PC-3 (cell line): ENCODE measurements around the gene PQBP1. TPM values are rescaled to one million over a fixed set of nuclear protein-coding genes. Genes with fewer than 3 reads are reported as not detected.

Experiments used
- ATAC-seq: fragments of 200-7000 bp; cut with Tn5 transposase; 2 replicates; pipeline ENCODE4 v1.9.1; 2020; ENCODE audit warnings: mild to moderate bottlenecking, moderate library complexity
- BruUV-seq: library from RNA; stranded (reverse); fragments of 400-500 nt; replicated peaks from 2 replicates; lab custom pipeline; 2021; lab: Mats Ljungman, UMichigan
- CTCF ChIA-PET: fragments of 300-600 bp; sonication (Branson Sonifier 250); formaldehyde crosslinking; loops from one replicate; lab custom pipeline; 2022; ENCODE audit warnings: antibody characterized with exemption; lab: Charles Lee
- POLR2A ChIA-PET: fragments of 300-600 bp; sonication (Branson Sonifier 250); formaldehyde crosslinking; loops from one replicate; lab custom pipeline; 2022; ENCODE audit warnings: antibody characterized with exemption; ENCODE audit not compliant: unreplicated experiment; lab: Charles Lee
- DNase-seq: peaks from one replicate; pipeline ENCODE4 v3.0.0-alpha.2; 2015
- H2AFZ ChIP-seq: fragments of 300-600 bp; sonication (generic); 2 replicates; pipeline ENCODE4 v1.6.0; 2016; ENCODE audit warnings: antibody characterized with exemption, low read length
- H3F3A ChIP-seq: fragments of 300-600 bp; sonication (generic); one replicate; pipeline ENCODE4 v1.6.0; 2017; ENCODE audit warnings: antibody characterized with exemption, low read length, control low read depth, mild to moderate bottlenecking; ENCODE audit not compliant: unreplicated experiment
- H3K27ac ChIP-seq: fragments of 300-600 bp; sonication (generic); 2 replicates; pipeline ENCODE4 v1.5.1; 2016; ENCODE audit warnings: mild to moderate bottlenecking, low read length
- H3K27me3 ChIP-seq: fragments of 300-600 bp; sonication (generic); 2 replicates; pipeline ENCODE4 v1.6.1; 2016; ENCODE audit warnings: low read length, mixed read lengths
- H3K36me3 ChIP-seq: fragments of 300-600 bp; sonication (generic); 2 replicates; pipeline ENCODE4 v1.6.1; 2016; ENCODE audit warnings: low read depth, mixed run types, low read length, mixed read lengths
- H3K4me1 ChIP-seq: fragments of 300-600 bp; sonication (generic); 2 replicates; pipeline ENCODE4 v1.5.1; 2016; ENCODE audit warnings: low read length; ENCODE audit not compliant: insufficient read depth
- H3K4me2 ChIP-seq: fragments of 300-600 bp; sonication (generic); 2 replicates; pipeline ENCODE4 v1.6.0; 2016; ENCODE audit warnings: low read length
- H3K4me3 ChIP-seq: fragments of 300-600 bp; sonication (generic); 2 replicates; pipeline ENCODE4 v1.5.1; 2016; ENCODE audit warnings: mild to moderate bottlenecking, low read length, mixed read lengths
- H3K79me2 ChIP-seq: fragments of 300-600 bp; sonication (generic); 2 replicates; pipeline ENCODE4 v1.6.1; 2017; ENCODE audit warnings: low read length, mixed read lengths
- H3K9ac ChIP-seq: fragments of 300-600 bp; sonication (generic); 2 replicates; pipeline ENCODE4 v1.6.0; 2016; ENCODE audit warnings: mild to moderate bottlenecking, low read length
- H3K9me2 ChIP-seq: fragments of 300-600 bp; sonication (generic); replicated peaks from 2 replicates; pipeline ENCODE4 v1.6.1; 2016; ENCODE audit warnings: mixed run types, low read length, mixed read lengths
- H3K9me3 ChIP-seq: fragments of 300-600 bp; sonication (generic); 2 replicates; pipeline ENCODE4 v1.6.1; 2016; ENCODE audit warnings: low read length, mixed read lengths
- H4K20me1 ChIP-seq: fragments of 300-600 bp; sonication (generic); 2 replicates; pipeline ENCODE4 v1.6.1; 2016; ENCODE audit warnings: low read length, mixed read lengths
- EZH2 ChIP-seq: fragments of 300-600 bp; sonication (generic); IDR thresholded peaks from one replicate; pipeline ENCODE4 v1.6.1; 2017; ENCODE audit warnings: antibody characterized with exemption, mild to moderate bottlenecking, low read length; ENCODE audit not compliant: unreplicated experiment
- EZH2phosphoT487 ChIP-seq: fragments of 300-600 bp; sonication (generic); IDR thresholded peaks from 2 replicates; pipeline ENCODE4 v1.6.1; 2018; ENCODE audit warnings: mild to moderate bottlenecking, antibody characterized with exemption, low read length, borderline replicate concordance
- intact Hi-C: fragments of 100-400 bp; cut with micrococcal nuclease; formaldehyde crosslinking; loops from 2 replicates; pipeline ENCODE4 v1.9.0; 2023
- total RNA-seq: library from RNA; depleted of rRNA; stranded (reverse); fragments of >200 nt; gene quantifications from 2 replicates; pipeline ENCODE4 v1.2.3, GENCODE V29; 2014
- TF ChIP-seq, protein P1 (sequence below): fragments of 300-600 bp; sonication (generic); conservative IDR thresholded peaks from 2 replicates; pipeline ENCODE4 v1.5.1; 2017; ENCODE audit warnings: antibody characterized with exemption, low read depth, mild to moderate bottlenecking, low read length

PQBP1 gene
- total RNA-seq, 1 experiment from 2014 or later, result 189 TPM

DNA sequence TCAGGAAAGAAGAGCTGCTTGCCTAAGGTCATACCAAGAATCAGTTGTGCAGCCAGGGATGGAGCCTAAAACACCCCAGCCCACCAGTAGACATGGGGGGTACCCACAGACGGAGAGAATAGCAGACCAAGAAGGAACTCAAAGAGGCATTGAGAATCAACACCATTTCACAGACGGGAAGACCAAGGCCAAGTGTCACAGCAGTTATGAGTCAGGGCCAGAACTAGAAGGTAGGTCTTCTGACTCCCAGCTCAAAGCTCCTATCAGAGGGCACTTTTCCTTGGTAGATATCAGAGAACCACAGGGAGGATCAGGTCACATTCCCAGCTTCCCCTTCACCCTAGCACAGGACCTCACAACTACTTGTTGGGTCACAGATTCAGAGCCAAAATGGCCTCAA, 45.2 kb downstream of the PQBP1 start:
- H3F3A ChIP-seq, result no peaks in the 10 kb centered on the region
- H3K79me2 ChIP-seq, result peaks cover 17% of the 10 kb centered on the region
- no peak overlapping the region for H3K27ac ChIP-seq
- no peak overlapping the region for H3K4me2 ChIP-seq
- no TSS peak for BruUV-seq
- H3K4me1 ChIP-seq, result no peaks in the 10 kb centered on the region
- no peaks in the 10 kb centered on the region for H3K9me3 ChIP-seq
- no peak overlapping the region for H2AFZ ChIP-seq
- H4K20me1 ChIP-seq, result no peaks in the 10 kb centered on the region
- H3K9ac ChIP-seq, result no peak overlapping the region
- intact Hi-C loops, result no loop called here
- no peak for DNase-seq
- no peak overlapping the region for H3K4me3 ChIP-seq
- H3K27me3 ChIP-seq, result no peaks in the 10 kb centered on the region
- TF ChIP-seq, protein P1, sequence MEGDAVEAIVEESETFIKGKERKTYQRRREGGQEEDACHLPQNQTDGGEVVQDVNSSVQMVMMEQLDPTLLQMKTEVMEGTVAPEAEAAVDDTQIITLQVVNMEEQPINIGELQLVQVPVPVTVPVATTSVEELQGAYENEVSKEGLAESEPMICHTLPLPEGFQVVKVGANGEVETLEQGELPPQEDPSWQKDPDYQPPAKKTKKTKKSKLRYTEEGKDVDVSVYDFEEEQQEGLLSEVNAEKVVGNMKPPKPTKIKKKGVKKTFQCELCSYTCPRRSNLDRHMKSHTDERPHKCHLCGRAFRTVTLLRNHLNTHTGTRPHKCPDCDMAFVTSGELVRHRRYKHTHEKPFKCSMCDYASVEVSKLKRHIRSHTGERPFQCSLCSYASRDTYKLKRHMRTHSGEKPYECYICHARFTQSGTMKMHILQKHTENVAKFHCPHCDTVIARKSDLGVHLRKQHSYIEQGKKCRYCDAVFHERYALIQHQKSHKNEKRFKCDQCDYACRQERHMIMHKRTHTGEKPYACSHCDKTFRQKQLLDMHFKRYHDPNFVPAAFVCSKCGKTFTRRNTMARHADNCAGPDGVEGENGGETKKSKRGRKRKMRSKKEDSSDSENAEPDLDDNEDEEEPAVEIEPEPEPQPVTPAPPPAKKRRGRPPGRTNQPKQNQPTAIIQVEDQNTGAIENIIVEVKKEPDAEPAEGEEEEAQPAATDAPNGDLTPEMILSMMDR, result no peak
- TF ChIP-seq EZH2phosphoT487, result no peak
- TF ChIP-seq EZH2, result no peak
- no peak for ATAC-seq
- H3K36me3 ChIP-seq, result no peaks in the 10 kb centered on the region; the same call in 1 of the 2 replicates
- no peaks in the 10 kb centered on the region for H3K9me2 ChIP-seq
- ChIA-PET POLR2A (no interaction called here), CTCF (no interaction called here)

GRCh38 chrX:48945517-48946348, 48.0 kb downstream of the PQBP1 start:
- Histone ChIP-seq H3K9ac (no peak overlapping the region), H3K9me2 (no peaks in the 10 kb centered on the region), H3K27ac (no peak overlapping the region), H3K79me2 (peaks cover 17% of the 10 kb centered on the region), H4K20me1 (no peaks in the 10 kb centered on the region), H3K4me2 (no peak overlapping the region), H2AFZ (no peak overlapping the region), H3K9me3 (no peaks in the 10 kb centered on the region), H3K4me3 (no peak overlapping the region), H3K4me1 (no peaks in the 10 kb centered on the region), H3K36me3 (no peaks in the 10 kb centered on the region; the same call in 1 of the 2 replicates), H3F3A (no peaks in the 10 kb centered on the region), H3K27me3 (no peaks in the 10 kb centered on the region)
- TF ChIP-seq, protein P1, result peak; percentile 84
- TF ChIP-seq EZH2phosphoT487 (no peak), EZH2 (no peak)
- intact Hi-C loops, result loop anchor here (5.0 kb wide), 1 partner anchor 298 kb away; no protein-coding TSS in a partner anchor
- BruUV-seq, result no TSS peak
- DNase-seq (peak; percentile 53), ATAC-seq (peak; percentile 94)
- ChIA-PET POLR2A (no interaction called here), CTCF (no interaction called here)

DNA sequence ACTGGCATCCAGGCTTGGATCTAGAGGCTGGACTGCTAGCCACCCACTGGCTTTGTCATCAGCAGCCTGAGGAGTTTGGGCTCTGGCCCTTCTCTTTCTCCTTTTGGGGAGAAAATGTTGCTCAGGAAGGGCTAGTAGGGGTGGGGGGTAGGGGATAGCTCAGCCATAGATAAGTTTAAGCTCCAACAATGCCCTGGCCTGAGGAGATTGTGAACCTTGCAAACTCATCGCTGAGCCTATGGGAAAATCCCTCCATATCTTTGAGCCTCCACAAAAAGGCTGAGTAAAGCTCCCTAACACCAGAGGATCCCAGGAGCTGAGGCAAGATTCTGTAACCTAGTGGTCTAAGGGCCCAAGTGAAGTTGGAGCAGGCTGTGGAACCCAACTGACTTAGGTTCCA, 50.9 kb downstream of the PQBP1 start:
- ChIA-PET POLR2A (no interaction called here), CTCF (no interaction called here)
- no peaks in the 10 kb centered on the region for H3K4me1 ChIP-seq
- no peaks in the 10 kb centered on the region for H3K36me3 ChIP-seq
- no peak for DNase-seq
- TF ChIP-seq EZH2phosphoT487 (no peak), EZH2 (no peak)
- TF ChIP-seq, protein P1, result no peak
- H3K4me3 ChIP-seq, result no peak overlapping the region
- H3K27ac ChIP-seq, result no peak overlapping the region
- no peaks in the 10 kb centered on the region for H3K9me2 ChIP-seq
- H3F3A ChIP-seq, result no peaks in the 10 kb centered on the region
- H2AFZ ChIP-seq, result no peak overlapping the region
- intact Hi-C loops, result loop anchor here (5.0 kb wide), 1 partner anchor 301 kb away; no protein-coding TSS in a partner anchor
- no peak for ATAC-seq
- peaks cover 36% of the 10 kb centered on the region for H3K79me2 ChIP-seq
- H3K9ac ChIP-seq, result no peak overlapping the region
- no peaks in the 10 kb centered on the region for H4K20me1 ChIP-seq
- H3K4me2 ChIP-seq, result no peak overlapping the region
- H3K27me3 ChIP-seq, result no peaks in the 10 kb centered on the region
- H3K9me3 ChIP-seq, result no peaks in the 10 kb centered on the region
- no TSS peak for BruUV-seq
